ENCODE data around the gene SEMA5A. TPM values are rescaled to one million over a fixed set of nuclear protein-coding genes. Genes with fewer than 3 reads are reported as not detected.

Gene SEMA5A
- total RNA-seq, 4 donors from 2014 or later, result 2.3 to 4.7 (median 3.7) TPM

- H3K36me3 ChIP-seq, result no peaks in the 10 kb centered on the region
- ATAC-seq, result no peak
- H3K4me1 ChIP-seq, result no peaks in the 10 kb centered on the region
- TF ChIP-seq POLR2AphosphoS5 (IDR thresholded peaks at IDR 0.05), result no peak
- no peak for TF ChIP-seq POLR2A (IDR thresholded peaks at IDR 0.05)
- TF ChIP-seq EP300 (IDR thresholded peaks at IDR 0.05), result no peak
- no peak for TF ChIP-seq CTCF (IDR thresholded peaks at IDR 0.05)
- 55 to 80% methylated on average over 1 of the region's 1 CpG for WGBS, 2 donors (ENCODE audit: low coverage in 1 of 2)
- H3K27me3 ChIP-seq, result no peaks in the 10 kb centered on the region
- no peak overlapping the region for H3K27ac ChIP-seq
- H3K4me3 ChIP-seq, result no peak overlapping the region
- no peaks in the 10 kb centered on the region for H3K9me3 ChIP-seq
Measured at GRCh38 chr5:9295466-9295801, 250.4 kb downstream of the SEMA5A start.

- H3K27me3 ChIP-seq, result no peaks in the 10 kb centered on the region
- TF ChIP-seq POLR2A (IDR thresholded peaks at IDR 0.05) (no peak), EP300 (IDR thresholded peaks at IDR 0.05) (no peak), CTCF (IDR thresholded peaks at IDR 0.05) (no peak), POLR2AphosphoS5 (IDR thresholded peaks at IDR 0.05) (no peak)
- H3K4me3 ChIP-seq, result no peak overlapping the region
- H3K9me3 ChIP-seq, result no peaks in the 10 kb centered on the region
- WGBS, 2 donors (ENCODE audit: low coverage in 1 of 2), result 74 to 82% methylated on average over 3 of the region's 3 CpGs
- ATAC-seq, result no peak
- no peak overlapping the region for H3K27ac ChIP-seq
- H3K36me3 ChIP-seq, result no peaks in the 10 kb centered on the region
- no peaks in the 10 kb centered on the region for H3K4me1 ChIP-seq
Measured at GRCh38 chr5:9294793-9295465, 250.9 kb downstream of the SEMA5A start.

GRCh38 chr5:9288234-9288633, 257.6 kb downstream of the SEMA5A start:
- no peaks in the 10 kb centered on the region for H3K4me1 ChIP-seq
- peak overlapping the region in 2 of 4 donors; percentile 31 to 53 for H3K27ac ChIP-seq
- WGBS, 2 donors (ENCODE audit: low coverage in 1 of 2), result 26 to 49% methylated on average over 6 to 7 of the region's 7 CpGs
- no peak overlapping the region for H3K4me3 ChIP-seq
- no peak for ATAC-seq
- H3K9me3 ChIP-seq, result no peaks in the 10 kb centered on the region
- no peaks in the 10 kb centered on the region for H3K36me3 ChIP-seq
- TF ChIP-seq POLR2A (IDR thresholded peaks at IDR 0.05), result no peak
- TF ChIP-seq POLR2AphosphoS5 (IDR thresholded peaks at IDR 0.05), result no peak
- peak in 1 of 4 experiments; percentile 8 for TF ChIP-seq CTCF (IDR thresholded peaks at IDR 0.05)
- no peak for TF ChIP-seq EP300 (IDR thresholded peaks at IDR 0.05)
- H3K27me3 ChIP-seq, result no peaks in the 10 kb centered on the region

- Histone ChIP-seq H3K36me3 (no peaks in the 10 kb centered on the region), H3K4me3 (no peak overlapping the region), H3K4me1 (no peaks in the 10 kb centered on the region), H3K9me3 (no peaks in the 10 kb centered on the region), H3K27me3 (no peaks in the 10 kb centered on the region), H3K27ac (peak overlapping the region in 3 of 4 donors; percentile 51 to 55 (median 52))
- TF ChIP-seq POLR2AphosphoS5 (IDR thresholded peaks at IDR 0.05), result peak; percentile 19
- no peak for TF ChIP-seq CTCF (IDR thresholded peaks at IDR 0.05)
- ATAC-seq, result peak; percentile 78
- 11 to 17% methylated on average over 3 of the region's 3 CpGs for WGBS, 2 donors (ENCODE audit: low coverage in 1 of 2)
Measured at GRCh38 chr5:9284781-9285307, 261.0 kb downstream of the SEMA5A start.

- H3K4me1 ChIP-seq, result no peaks in the 10 kb centered on the region
- H3K4me3 ChIP-seq, result no peak overlapping the region
- no peaks in the 10 kb centered on the region for H3K9me3 ChIP-seq
- 19 to 77% methylated on average over 1 of the region's 1 CpG for WGBS, 2 donors (ENCODE audit: low coverage in 1 of 2)
- ATAC-seq, result no peak
- peak overlapping the region in 3 of 4 donors; percentile 51 to 55 (median 52) for H3K27ac ChIP-seq
- no peak for TF ChIP-seq POLR2AphosphoS5 (IDR thresholded peaks at IDR 0.05)
- no peak for TF ChIP-seq EP300 (IDR thresholded peaks at IDR 0.05)
- no peak for TF ChIP-seq CTCF (IDR thresholded peaks at IDR 0.05)
- TF ChIP-seq POLR2A (IDR thresholded peaks at IDR 0.05), result no peak
- no peaks in the 10 kb centered on the region for H3K27me3 ChIP-seq
- no peaks in the 10 kb centered on the region for H3K36me3 ChIP-seq
Measured at GRCh38 chr5:9284272-9284671, 261.6 kb downstream of the SEMA5A start.

Measured in gastroesophageal sphincter (tissue), 4 donors.